Measurements from ENCODE around the gene ZC3H12D. TPM values are rescaled to one million over a fixed set of nuclear protein-coding genes. Genes with fewer than 3 reads are reported as not detected.
"Not testable (repeated sequence)": the region's sequence is repeated elsewhere in the genome, so short reads cannot be mapped to it uniquely, and the experiment has no call there.

Gene ZC3H12D
- polyA plus RNA-seq, 3 donors from 2014 or later = not detected

DNA sequence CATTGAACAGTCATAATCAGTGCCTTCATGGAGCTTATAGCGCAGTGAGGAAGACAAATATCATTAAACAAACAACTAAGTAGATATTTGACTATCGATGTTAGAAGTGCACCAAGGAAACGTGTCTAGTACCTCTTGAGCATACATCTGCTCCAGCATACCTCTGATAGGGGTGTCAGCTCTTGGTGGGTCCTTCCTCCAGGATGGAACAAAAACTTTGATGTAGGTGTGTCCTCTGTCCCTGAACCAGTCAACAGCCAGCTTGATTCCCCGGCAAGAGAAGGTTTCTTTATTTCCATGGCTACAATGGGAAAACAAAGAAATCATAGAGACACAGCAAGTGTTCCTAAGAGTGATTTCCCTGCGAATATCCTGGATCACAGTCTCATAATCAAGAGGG is 23.1 kb downstream of the ZC3H12D start:
- no peaks in the 10 kb centered on the region for H3K36me3 Mint-ChIP-seq
- no peak for DNase-seq
- H3K27ac Mint-ChIP-seq = no peak overlapping the region
- H3K4me1 Mint-ChIP-seq = no peaks in the 10 kb centered on the region
- no peak overlapping the region for H3K4me3 Mint-ChIP-seq
- no peaks in the 10 kb centered on the region for H3K9me3 Mint-ChIP-seq
- H3K27me3 Mint-ChIP-seq (ENCODE audit: low read depth in 3 of 3) = peaks cover 0 to 2% (median 0%) of the 10 kb centered on the region in 3 donors

DNA sequence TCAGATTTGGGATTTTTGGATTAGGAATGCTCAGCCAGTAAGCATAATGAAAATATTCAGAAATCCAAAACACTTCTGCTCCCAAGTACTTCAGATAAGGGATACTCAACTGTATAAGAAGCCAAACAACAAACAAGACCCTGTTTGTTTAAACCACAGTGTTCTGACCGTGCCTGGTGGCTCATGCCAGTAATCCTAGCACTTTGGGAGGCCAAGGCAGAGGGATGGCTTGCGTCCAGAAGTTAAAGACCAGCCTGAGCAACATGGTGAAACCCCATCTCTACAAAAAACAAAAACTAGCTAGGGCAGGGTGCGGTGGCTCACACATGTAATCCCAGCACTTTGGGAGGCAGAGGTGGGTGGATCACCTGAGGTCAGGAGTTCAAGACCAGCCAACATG is 24.6 kb downstream of the ZC3H12D start:
- H3K27me3 Mint-ChIP-seq (ENCODE audit: low read depth in 3 of 3); H3K4me1 Mint-ChIP-seq; H3K36me3 Mint-ChIP-seq; H3K4me3 Mint-ChIP-seq; H3K27ac Mint-ChIP-seq; H3K9me3 Mint-ChIP-seq; DNase-seq: not testable (repeated sequence)

GRCh38 chr6:149459761-149460160 is 25.1 kb downstream of the ZC3H12D start:
- Mint-ChIP-seq H3K9me3 (no peaks in the 10 kb centered on the region), H3K27me3 (ENCODE audit: low read depth in 3 of 3) (peaks cover 0 to 2% (median 0%) of the 10 kb centered on the region in 3 donors), H3K36me3 (no peaks in the 10 kb centered on the region), H3K4me1 (no peaks in the 10 kb centered on the region), H3K27ac (no peak overlapping the region), H3K4me3 (no peak overlapping the region)
- DNase-seq = no peak

- Mint-ChIP-seq H3K27me3 (ENCODE audit: low read depth in 3 of 3) (peaks cover 0 to 2% (median 0%) of the 10 kb centered on the region in 3 donors), H3K4me3 (no peak overlapping the region), H3K4me1 (no peaks in the 10 kb centered on the region), H3K9me3 (no peaks in the 10 kb centered on the region), H3K27ac (no peak overlapping the region), H3K36me3 (no peaks in the 10 kb centered on the region)
- DNase-seq = no peak
Measured at GRCh38 chr6:149458806-149459205, 26.0 kb downstream of the ZC3H12D start.

DNA sequence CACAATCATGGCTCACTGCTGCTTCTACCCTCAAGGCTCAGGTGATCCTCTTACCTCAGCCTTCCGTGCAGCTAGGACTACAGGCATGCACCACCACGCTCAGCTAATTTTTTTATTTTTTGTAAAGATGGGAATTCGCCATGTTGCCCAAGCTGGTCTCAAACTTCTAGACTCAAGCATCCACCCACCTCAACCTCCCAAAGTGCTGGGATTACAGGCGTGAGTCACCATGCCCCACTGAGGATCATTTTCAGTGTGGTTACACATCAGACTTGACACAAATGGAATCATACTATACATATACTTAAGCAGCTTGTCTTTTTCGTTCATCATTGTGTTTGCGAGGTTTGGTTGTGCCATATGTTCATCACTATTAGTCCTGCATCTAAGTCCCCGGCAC is 26.6 kb downstream of the ZC3H12D start:
- H3K27me3 Mint-ChIP-seq (ENCODE audit: low read depth in 3 of 3) = peaks cover 0 to 2% (median 0%) of the 10 kb centered on the region in 3 donors
- no peak overlapping the region for H3K27ac Mint-ChIP-seq
- no peaks in the 10 kb centered on the region for H3K36me3 Mint-ChIP-seq
- no peak overlapping the region for H3K4me3 Mint-ChIP-seq
- no peaks in the 10 kb centered on the region for H3K9me3 Mint-ChIP-seq
- H3K4me1 Mint-ChIP-seq = no peaks in the 10 kb centered on the region
- no peak for DNase-seq

DNA sequence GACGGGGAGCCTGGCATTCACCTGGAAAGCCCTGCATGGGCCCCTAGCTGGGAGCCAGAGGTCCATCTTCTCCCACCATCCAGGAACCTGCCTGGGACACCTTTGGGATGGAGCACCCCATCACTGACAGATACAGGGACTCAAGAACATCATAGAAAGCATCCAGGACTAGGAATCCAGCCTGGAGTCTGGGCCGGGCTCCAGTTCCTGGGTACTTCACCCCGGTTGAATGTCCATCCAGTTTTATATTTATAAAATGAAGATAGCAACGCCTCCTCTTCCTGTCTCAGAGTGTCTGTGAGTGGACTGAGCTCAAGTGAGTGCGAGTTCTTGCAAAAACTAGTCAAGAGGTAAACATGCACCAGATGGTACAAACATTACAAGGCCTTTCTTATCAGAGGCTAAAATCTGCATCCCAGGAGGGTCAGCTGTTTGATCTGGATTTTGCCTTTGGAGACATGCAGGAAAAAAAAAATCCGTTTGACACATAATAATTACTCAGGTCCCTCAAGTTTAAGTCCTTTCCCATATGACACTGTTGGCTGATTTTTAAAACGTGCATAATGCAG is 27.4 kb downstream of the ZC3H12D start:
- Mint-ChIP-seq H3K9me3 (no peaks in the 10 kb centered on the region), H3K27me3 (ENCODE audit: low read depth in 3 of 3) (peaks cover 0 to 2% (median 0%) of the 10 kb centered on the region in 3 donors), H3K27ac (no peak overlapping the region), H3K4me1 (no peaks in the 10 kb centered on the region), H3K4me3 (no peak overlapping the region), H3K36me3 (no peaks in the 10 kb centered on the region)
- no peak for DNase-seq

DNA sequence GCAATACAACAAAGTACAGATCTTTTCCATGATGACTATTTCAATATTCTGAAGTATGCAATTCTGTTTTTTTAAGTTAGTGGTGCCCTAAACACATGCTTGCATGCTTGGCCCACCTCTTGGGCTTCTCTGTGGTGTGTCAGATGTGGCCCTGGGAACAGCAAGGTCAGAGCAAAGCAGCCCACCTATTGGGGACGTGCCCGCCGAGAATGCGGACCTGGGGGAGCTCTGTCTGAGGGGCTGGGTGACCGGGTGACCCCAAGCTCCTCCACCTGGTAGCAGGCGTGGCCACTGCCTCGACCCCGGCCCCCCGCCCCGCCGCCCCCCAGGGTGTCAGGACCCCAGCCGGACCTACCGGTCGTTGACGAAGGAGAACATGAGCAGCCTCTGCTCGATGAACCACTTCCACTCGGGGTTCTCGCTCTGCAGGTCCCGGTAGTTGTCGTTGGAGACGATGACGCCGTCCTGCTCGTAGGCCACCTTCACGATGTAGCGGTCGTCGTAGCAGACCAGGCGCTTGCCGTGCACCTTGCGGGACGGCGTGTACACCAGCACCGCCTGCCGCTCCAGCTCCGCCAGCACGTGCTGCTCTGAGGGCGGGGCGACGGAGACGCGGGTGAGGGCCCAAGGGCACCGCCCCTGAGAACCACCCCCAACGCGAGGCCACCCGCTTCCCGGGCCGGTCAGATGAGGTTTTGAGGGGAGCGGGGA is 28.3 kb downstream of the ZC3H12D start:
- Mint-ChIP-seq H3K27ac (no peak overlapping the region), H3K27me3 (ENCODE audit: low read depth in 3 of 3) (peaks cover 0 to 2% (median 0%) of the 10 kb centered on the region in 3 donors), H3K36me3 (no peaks in the 10 kb centered on the region), H3K9me3 (no peaks in the 10 kb centered on the region), H3K4me3 (no peak overlapping the region), H3K4me1 (no peaks in the 10 kb centered on the region)
- DNase-seq = no peak

GRCh38 chr6:149455031-149455732 is 29.6 kb downstream of the ZC3H12D start:
- no peak overlapping the region for H3K27ac Mint-ChIP-seq
- H3K9me3 Mint-ChIP-seq = no peaks in the 10 kb centered on the region
- no peak overlapping the region for H3K4me3 Mint-ChIP-seq
- H3K36me3 Mint-ChIP-seq = no peaks in the 10 kb centered on the region
- no peaks in the 10 kb centered on the region for H3K4me1 Mint-ChIP-seq
- DNase-seq = no peak
- H3K27me3 Mint-ChIP-seq (ENCODE audit: low read depth in 3 of 3) = peaks cover 0 to 2% (median 0%) of the 10 kb centered on the region in 3 donors

DNA sequence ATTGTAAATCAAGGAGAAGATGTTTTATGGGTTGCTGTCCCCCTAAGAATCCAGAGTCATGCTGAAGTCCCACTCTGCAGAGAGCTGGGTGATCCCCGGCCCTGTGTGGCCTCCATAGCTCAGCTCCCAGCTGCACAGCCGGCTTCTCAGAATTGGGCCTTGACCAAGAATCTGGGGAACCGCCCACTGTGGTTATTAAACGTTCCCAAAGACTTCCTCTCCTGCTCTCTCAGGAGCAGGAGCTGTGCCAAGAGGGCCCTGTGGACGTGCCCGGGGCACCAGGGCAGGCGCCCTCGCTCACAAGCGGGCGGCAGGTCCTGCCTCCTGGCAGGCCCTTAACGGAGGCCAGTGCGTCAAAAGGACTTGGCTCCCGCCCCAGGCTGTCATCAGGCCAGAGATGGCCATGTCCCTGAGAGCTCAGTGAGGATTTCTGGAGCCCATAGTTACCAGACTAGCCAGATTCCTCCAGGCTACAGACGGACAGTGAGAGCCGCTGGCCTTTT is 30.4 kb downstream of the ZC3H12D start:
- H3K27me3 Mint-ChIP-seq (ENCODE audit: low read depth in 3 of 3) = peaks cover 0 to 5% (median 2%) of the 10 kb centered on the region in 3 donors
- no peak overlapping the region for H3K27ac Mint-ChIP-seq
- H3K4me1 Mint-ChIP-seq = no peaks in the 10 kb centered on the region
- peaks cover 0 to 4% (median 0%) of the 10 kb centered on the region in 3 donors for H3K36me3 Mint-ChIP-seq
- H3K4me3 Mint-ChIP-seq = no peak overlapping the region
- DNase-seq = no peak
- no peaks in the 10 kb centered on the region for H3K9me3 Mint-ChIP-seq

GRCh38 chr6:149453597-149454345 is 31.0 kb downstream of the ZC3H12D start:
- no peak overlapping the region for H3K27ac Mint-ChIP-seq
- H3K4me3 Mint-ChIP-seq = no peak overlapping the region
- H3K9me3 Mint-ChIP-seq = no peaks in the 10 kb centered on the region
- no peaks in the 10 kb centered on the region for H3K4me1 Mint-ChIP-seq
- H3K36me3 Mint-ChIP-seq = peaks cover 0 to 4% (median 0%) of the 10 kb centered on the region in 3 donors
- no peak for DNase-seq
- H3K27me3 Mint-ChIP-seq (ENCODE audit: low read depth in 3 of 3) = peaks cover 0 to 5% (median 2%) of the 10 kb centered on the region in 3 donors

- Mint-ChIP-seq H3K9me3 (no peaks in the 10 kb centered on the region), H3K27me3 (ENCODE audit: low read depth in 3 of 3) (peaks cover under 1 to 5% (median 3%) of the 10 kb centered on the region in 3 donors), H3K27ac (no peak overlapping the region), H3K36me3 (peaks cover 0 to 4% (median 0%) of the 10 kb centered on the region in 3 donors), H3K4me3 (peak overlapping the region in 1 of 5 donors; percentile 29), H3K4me1 (no peaks in the 10 kb centered on the region)
- DNase-seq = no peak
Measured at GRCh38 chr6:149452037-149452939, 32.5 kb downstream of the ZC3H12D start.

GRCh38 chr6:149451376-149452036 is 33.3 kb downstream of the ZC3H12D start:
- H3K9me3 Mint-ChIP-seq = no peaks in the 10 kb centered on the region
- H3K27ac Mint-ChIP-seq = no peak overlapping the region
- H3K4me3 Mint-ChIP-seq = peak overlapping the region in 1 of 5 donors; percentile 29
- no peaks in the 10 kb centered on the region for H3K4me1 Mint-ChIP-seq
- peaks cover 1 to 5% (median 4%) of the 10 kb centered on the region in 3 donors for H3K27me3 Mint-ChIP-seq (ENCODE audit: low read depth in 3 of 3)
- H3K36me3 Mint-ChIP-seq = peaks cover 0 to 4% (median 0%) of the 10 kb centered on the region in 3 donors
- no peak for DNase-seq

Measured in immature natural killer cell (primary cell).